ENCODE data around the gene CAPN8. TPM values are rescaled to one million over a fixed set of nuclear protein-coding genes. Genes with fewer than 3 reads are reported as not detected.

Gene CAPN8
- total and polyA plus RNA-seq, 10 donors, result 0.08 to 0.73 TPM; not detected in 8

- peaks cover 0 to 45% (median 0%) of the 10 kb centered on the region in 7 donors for H3K27me3 ChIP-seq (replicated peaks in 1 of 7)
- H3K4me3 ChIP-seq, result no peak overlapping the region
- 61 to 80% (median 74%) methylated on average over 3 of the region's 3 CpGs for WGBS, 5 donors
- no peaks in the 10 kb centered on the region for H3K36me3 ChIP-seq
- no peak for TF ChIP-seq POLR2A (IDR thresholded peaks at IDR 0.05)
- no peak for TF ChIP-seq CTCF (IDR thresholded peaks at IDR 0.05 in 8 of 11, conservative IDR thresholded peaks at IDR 0.05 in 3 of 11)
- no peak for TF ChIP-seq POLR2AphosphoS5 (IDR thresholded peaks at IDR 0.05)
- no peak for DNase-seq
- H3K9me3 ChIP-seq, result peaks cover 0 to 1% (median under 1%) of the 10 kb centered on the region in 8 donors
- no peak overlapping the region for H3K27ac ChIP-seq
- H3K4me1 ChIP-seq, result no peaks in the 10 kb centered on the region
- intact Hi-C loops (cut with DNase I; ENCODE audit: low total_unique reads), result no loop called here
Observed at GRCh38 chr1:223629126-223629457, 36.4 kb downstream of the CAPN8 start.

DNA sequence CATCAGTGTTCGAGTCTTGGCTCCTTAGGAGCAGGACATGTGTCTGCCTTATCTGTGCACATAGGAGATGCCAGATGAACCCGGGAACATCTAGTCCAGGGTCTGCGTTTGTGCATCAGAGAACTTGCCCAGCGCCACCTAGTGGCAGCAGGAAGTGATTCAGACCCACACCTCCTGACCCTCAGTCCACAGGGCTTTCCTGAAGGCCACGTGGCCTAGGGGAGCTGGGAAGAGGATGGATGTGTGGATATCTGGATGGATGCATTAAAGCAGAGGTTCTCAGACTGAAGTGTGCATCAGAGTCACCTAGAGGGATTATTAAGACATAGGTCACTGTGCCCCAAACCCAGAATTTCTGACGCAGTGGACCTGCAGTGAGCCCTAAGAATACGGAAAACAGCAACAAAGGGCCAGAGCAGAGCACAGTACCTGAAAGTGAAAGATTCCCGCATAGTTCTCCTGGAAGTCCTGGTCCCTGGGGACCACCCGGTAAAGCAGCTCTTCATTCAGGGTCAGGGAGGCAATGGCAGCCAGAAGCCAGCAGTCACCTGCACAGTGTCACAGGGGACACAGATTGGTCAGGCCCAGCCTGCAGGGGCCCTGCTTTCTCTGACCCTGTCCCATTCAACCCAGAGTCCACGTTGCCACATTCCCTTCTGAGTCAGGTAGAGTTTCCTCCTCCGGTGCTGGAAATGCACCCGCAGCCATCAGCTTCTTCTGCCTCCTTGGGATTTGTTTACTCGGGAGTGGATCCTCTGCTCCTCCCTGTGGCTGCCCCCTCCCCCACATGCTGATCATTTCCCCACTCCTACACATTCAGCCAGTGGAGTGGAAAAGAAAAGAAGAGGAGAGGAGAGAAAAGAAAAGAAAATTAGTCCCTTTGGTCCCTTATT is 37.0 kb downstream of the CAPN8 start:
- H3K9me3 ChIP-seq, result no peaks in the 10 kb centered on the region
- intact Hi-C loops (cut with DNase I; ENCODE audit: low total_unique reads), result no loop called here
- H3K27ac ChIP-seq, result no peak overlapping the region
- no peaks in the 10 kb centered on the region for H3K36me3 ChIP-seq
- TF ChIP-seq CTCF (IDR thresholded peaks at IDR 0.05 in 8 of 11, conservative IDR thresholded peaks at IDR 0.05 in 3 of 11), result peak in 7 of 11 experiments; percentile 15 to 61 (median 51)
- no peak for TF ChIP-seq POLR2AphosphoS5 (IDR thresholded peaks at IDR 0.05)
- H3K4me3 ChIP-seq, result no peak overlapping the region
- WGBS, 5 donors, result 61 to 74% (median 66%) methylated on average over 12 to 13 of the region's 13 CpGs
- DNase-seq, result no peak
- H3K4me1 ChIP-seq, result no peaks in the 10 kb centered on the region
- H3K27me3 ChIP-seq (replicated peaks in 1 of 7), result peaks cover 0 to 40% (median 0%) of the 10 kb centered on the region in 7 donors

- H3K4me3 ChIP-seq, result no peak overlapping the region
- H3K27me3 ChIP-seq (replicated peaks in 1 of 7), result no peaks in the 10 kb centered on the region
- DNase-seq, result no peak
- intact Hi-C loops (cut with DNase I; ENCODE audit: low total_unique reads), result no loop called here
- no peaks in the 10 kb centered on the region for H3K9me3 ChIP-seq
- WGBS, 5 donors, result 84 to 91% (median 87%) methylated on average over 17 of the region's 17 CpGs
- peaks cover 0 to 13% (median 0%) of the 10 kb centered on the region in 6 donors for H3K4me1 ChIP-seq
- TF ChIP-seq POLR2A (IDR thresholded peaks at IDR 0.05), result no peak
- no peak for TF ChIP-seq CTCF (IDR thresholded peaks at IDR 0.05 in 8 of 11, conservative IDR thresholded peaks at IDR 0.05 in 3 of 11)
- TF ChIP-seq POLR2AphosphoS5 (IDR thresholded peaks at IDR 0.05), result no peak
- no peak overlapping the region for H3K27ac ChIP-seq
- H3K36me3 ChIP-seq, result no peaks in the 10 kb centered on the region
Observed at GRCh38 chr1:223622132-223622842, 43.2 kb downstream of the CAPN8 start.

DNA sequence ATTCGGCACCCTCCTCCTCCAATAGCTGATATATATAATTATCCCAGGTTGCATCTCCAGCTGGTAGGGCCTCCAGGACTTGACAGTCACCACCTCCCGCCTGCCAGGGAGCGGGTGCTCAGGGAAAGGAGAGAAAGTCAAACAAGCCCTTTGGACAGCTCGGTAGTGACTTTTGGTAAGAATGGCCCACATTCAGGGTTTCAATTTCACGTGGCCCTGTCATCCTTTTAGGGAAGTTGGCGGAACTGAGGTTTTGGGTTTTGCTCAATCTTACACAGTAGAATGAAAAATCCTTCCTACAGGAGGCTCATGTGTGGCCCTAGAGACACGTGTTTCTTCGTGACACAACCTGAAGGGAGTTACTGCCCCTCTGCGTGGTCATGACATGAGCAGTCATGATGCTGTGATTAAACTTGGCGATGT is 44.2 kb downstream of the CAPN8 start:
- DNase-seq, result no peak
- 60 to 68% (median 64%) methylated on average over 10 of the region's 10 CpGs for WGBS, 5 donors
- no peak for TF ChIP-seq POLR2AphosphoS5 (IDR thresholded peaks at IDR 0.05)
- no peak for TF ChIP-seq POLR2A (IDR thresholded peaks at IDR 0.05)

More for the DNA sequence above, 44.2 kb downstream of the CAPN8 start:
- Histone ChIP-seq H3K36me3 (no peaks in the 10 kb centered on the region), H3K4me3 (no peak overlapping the region), H3K9me3 (no peaks in the 10 kb centered on the region), H3K27me3 (replicated peaks in 1 of 7) (no peaks in the 10 kb centered on the region), H3K27ac (no peak overlapping the region), H3K4me1 (peaks cover 0 to 13% (median 0%) of the 10 kb centered on the region in 6 donors)
- intact Hi-C loops (cut with DNase I; ENCODE audit: low total_unique reads), result no loop called here

All from spleen (tissue), 11 donors.